ENCODE results near the gene OR2F2.

Gene OR2F2

DNA sequence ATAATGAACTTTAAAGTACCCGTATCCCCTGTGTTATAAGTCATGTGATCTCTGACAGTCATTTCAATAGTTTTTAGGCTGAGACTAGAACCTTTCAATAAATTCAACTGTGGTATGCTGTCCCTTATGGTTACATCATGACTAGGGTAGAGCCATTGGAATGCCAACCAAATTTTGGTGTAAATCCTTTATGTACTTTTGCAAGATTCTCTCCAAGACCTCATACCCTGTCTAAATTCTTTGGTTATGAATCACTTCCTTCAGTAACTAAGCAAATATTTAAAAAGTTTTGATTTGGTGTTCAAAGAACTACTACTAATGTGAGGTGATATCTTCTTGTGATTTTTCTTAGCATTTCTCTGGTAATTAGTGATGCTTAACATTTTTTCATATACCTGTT is 44.3 kb downstream of the OR2F2 start:
- no peak for DNase-seq (ENCODE audit: low read depth, low spot score)

DNA sequence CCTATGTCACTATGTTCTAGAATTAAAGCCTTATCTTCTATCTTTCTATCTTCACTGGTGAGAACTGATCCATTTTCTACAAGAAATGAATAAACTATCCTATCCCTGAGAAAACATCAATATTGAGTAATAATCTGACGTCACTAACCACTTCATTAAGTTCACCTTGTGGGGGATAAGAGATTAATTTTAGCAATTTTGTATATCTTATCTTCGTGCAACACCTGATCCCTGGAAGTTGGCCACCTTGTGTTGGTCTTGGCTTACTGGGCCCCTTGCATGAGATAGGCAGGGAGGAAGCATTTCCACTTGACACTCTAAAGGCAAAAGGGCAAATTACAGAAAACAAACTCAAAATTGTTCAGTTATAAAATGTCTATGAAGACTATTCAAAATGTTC is 45.0 kb downstream of the OR2F2 start:
- DNase-seq (ENCODE audit: low read depth, low spot score) = no peak

DNA sequence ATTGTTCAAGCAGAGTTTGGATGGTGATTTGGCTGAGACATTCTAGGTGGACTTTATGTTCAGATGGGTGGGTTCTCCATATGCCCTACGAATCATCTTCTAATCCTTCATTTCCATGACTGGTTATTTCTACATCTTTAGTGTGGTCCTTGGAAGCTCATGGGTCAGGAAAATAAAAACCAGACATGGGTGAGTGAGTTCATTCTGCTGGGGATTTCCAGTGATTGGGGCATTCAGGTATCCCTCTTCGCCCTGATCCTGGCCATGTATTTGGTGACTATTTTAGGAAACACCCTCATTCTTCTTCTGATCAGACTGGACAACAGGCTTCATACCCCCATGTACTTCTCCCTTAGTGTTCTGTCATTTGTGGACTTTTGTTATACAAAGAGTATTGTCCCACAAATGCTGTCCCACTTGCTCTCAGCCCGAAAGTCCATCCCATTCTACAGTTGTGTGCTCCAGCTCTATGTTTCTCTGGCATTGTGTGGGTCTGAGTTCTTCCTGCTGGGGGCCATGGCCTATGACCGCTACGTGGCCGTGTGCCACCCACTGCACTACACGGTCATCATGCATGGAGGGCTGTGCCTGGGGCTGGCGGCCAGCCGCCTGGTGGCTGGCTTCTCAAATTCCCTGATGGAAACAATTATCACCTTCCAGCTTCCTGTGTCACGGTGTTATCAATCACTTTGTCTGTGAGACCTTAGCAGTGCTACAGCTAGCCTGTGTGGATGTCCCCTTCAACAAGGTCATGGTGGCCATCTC is 45.9 kb downstream of the OR2F2 start:
- no peak for DNase-seq (ENCODE audit: low read depth, low spot score)

GRCh38 chr7:143983960-143984359 is 48.9 kb downstream of the OR2F2 start:
- no peak for DNase-seq (ENCODE audit: low read depth, low spot score)
